ENCODE measurements around the gene RRBP1. TPM values are rescaled to one million over a fixed set of nuclear protein-coding genes. Genes with fewer than 3 reads are reported as not detected.
"Not testable (repeated sequence)": the region's sequence is repeated elsewhere in the genome, so short reads cannot be mapped to it uniquely, and the experiment has no call there.

Gene RRBP1
- polyA plus RNA-seq, 3 donors, result 110 to 122 (median 120) TPM

DNA sequence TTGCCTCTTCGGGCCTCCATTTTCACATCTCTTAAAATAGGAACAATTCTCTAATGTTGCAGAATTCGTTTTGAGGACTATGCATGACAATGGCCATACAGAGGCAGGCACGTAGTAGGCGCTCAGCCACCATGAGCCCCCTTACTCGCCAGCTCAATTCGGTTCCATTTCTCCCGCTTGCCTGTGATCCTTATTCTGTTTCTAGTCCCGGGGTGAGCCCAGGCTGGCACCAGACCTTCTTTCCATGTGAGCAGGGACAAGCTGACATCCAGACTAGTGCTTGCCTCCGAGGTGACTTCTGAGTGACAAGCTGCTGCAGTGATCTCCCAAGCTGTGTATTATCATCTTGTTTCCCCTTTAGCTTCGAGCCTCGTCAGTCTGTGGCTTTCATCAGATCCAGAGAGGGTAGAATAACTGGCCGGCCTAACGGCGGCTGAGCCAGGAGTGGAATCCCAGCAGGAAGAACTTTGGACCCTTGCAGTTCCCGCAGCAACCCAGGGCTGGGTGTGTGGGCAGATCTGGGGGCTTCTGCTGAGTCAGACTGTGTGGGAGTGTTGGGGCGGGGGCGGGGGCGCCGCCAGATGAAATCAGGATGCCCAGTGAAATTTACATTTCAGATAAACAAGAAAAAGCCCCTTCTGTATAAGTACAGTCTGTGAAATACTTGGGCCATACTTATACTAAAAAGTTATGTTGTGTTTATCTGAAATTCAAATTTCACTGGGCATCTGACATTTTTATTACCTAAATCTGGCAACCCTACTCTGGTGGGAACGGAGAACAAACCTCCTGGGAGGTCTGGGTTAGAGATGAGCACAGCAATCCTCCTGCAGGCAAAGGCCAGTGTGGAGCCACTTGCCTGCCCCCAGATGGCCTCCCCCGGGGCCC is 28.6 kb upstream of the RRBP1 start:
- DNase-seq (ENCODE audit: low read depth in 3 of 3, low spot score in 2 of 3), result no peak

DNA sequence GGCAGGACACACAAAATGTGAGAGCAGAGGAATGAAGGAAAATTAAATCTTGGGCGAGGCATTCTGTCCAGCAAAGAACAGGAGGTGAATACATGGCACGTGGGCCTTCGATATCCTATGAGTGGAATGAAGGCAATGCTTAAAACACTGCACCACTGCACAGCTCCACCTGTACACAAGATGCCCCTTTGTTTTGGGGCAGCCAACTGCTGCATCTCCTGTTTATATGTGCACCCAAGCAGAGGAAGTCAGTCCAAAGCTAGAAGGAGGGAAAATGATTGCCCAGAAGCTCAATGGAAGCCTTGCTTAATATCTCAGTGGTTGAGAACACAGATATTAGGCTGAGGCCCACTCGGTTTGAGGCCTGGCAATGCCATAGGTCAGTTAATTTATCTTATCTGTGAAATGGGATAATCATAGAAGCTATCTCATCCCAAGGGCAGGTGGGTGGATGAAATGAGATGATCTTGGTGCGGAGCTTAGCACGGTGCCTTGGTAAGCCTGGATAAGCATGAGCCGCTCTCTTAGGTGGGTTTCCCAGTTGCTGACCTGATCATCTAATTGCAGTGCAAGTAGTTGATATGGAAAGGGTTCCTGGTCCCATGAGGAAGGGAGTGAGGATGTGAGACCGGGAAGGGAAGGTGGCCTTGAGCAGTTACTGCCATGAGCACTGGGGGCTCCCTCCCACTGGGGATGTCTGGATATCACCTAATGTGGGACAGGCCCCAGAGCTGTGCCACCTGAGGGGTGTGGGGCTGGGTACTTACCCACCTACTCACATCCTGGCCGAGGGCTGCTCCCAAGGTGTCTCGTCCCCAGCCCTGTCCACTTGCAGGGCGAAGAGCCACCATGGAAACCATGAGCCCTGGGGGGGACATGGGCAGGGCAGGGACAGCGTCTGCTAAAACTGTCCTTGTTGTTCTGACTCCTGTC is 27.6 kb upstream of the RRBP1 start:
- no peak for DNase-seq (ENCODE audit: low read depth in 3 of 3, low spot score in 2 of 3)

DNA sequence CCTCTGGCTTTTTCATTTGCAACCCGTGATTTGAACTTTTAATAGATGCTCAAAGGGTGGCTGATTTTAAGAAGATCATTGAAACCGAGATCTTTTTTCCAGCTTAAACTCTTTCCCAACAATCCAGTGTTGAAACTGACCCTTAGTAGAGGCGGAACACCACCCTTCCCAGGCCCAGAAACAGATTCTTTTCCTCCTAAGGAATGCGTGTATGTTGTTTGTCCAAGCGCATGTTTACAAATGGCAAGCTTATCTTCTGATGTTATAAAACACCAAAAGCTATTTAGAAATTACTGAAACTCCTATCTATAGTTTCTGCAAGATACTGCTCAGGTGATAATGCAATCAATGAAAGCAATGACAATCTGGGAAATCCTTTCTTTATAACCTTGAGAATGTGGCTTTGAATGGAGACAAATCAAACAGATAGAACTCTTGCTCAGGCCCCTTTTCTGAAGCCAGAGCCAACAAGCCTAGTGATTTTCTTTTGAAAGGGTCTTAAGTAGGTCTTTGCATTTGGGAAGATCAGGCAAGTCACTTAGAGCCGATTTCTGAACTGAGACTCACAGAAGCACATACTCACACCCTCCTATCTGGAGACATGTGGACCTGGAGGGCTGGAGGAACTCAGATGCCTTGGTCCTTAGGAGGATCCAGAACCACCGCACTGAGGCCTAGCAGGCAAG is 26.8 kb upstream of the RRBP1 start:
- no peak for DNase-seq (ENCODE audit: low read depth in 3 of 3, low spot score in 2 of 3)

DNA sequence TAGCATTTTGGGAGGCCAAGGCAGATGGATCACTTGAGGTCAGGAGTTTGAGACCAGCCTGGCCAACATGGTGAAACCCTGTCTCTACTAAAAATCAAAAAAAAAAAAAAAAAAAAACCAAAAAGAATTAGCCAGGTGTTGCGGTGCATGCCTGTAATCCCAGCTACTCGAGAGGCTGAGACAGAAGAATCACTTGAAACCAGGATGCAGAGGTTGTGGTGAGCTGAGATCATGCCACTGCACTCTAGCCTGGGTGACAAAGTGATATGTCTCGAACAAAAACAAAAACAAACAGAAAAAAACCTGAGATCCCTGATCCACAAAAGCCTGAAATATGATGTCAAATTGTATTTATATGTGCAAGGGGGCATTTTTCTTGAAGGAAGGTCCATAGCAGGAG is 25.9 kb upstream of the RRBP1 start:
- not testable (repeated sequence) for DNase-seq (ENCODE audit: low read depth in 3 of 3, low spot score in 2 of 3)

DNA sequence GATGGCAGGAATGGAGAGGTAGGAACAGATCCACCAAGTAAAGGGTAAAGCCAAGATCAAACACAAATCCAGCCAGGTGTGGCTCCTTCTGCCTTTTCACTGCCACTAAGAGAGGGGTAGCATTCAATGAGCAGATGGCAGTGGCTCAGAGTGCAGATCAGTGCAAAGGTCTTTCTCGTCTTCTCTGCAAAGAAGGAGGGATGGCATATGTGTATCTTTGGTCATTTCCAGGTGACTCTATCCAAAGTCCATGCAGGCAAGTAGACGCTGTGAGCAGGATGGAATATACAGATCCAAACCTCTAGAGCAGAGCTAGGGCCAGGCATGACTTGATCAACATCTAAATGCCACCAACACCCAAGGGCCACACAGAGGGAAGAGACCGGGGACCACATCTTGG is 24.6 kb upstream of the RRBP1 start:
- no peak for DNase-seq (ENCODE audit: low read depth in 3 of 3, low spot score in 2 of 3)

DNA sequence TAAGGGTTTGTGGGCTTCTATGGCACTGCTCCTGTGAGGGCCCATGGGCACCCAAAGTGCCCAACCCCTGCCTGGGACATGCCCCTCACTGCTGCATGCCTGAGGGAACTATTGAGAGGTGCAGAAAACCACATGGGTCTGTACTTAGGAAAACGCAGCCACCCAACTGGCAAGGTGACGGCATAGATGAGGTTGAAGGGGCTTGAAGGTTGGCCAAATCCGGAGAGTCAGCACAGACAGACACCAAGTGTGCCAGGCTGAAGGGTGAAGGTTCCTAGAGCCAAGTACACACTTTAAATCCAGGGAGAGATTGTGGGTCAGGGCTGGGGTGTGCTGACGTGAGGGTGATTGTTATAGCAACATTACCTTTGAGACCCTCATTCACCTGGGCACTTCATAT is 23.9 kb upstream of the RRBP1 start:
- no peak for DNase-seq (ENCODE audit: low read depth in 3 of 3, low spot score in 2 of 3)

DNA sequence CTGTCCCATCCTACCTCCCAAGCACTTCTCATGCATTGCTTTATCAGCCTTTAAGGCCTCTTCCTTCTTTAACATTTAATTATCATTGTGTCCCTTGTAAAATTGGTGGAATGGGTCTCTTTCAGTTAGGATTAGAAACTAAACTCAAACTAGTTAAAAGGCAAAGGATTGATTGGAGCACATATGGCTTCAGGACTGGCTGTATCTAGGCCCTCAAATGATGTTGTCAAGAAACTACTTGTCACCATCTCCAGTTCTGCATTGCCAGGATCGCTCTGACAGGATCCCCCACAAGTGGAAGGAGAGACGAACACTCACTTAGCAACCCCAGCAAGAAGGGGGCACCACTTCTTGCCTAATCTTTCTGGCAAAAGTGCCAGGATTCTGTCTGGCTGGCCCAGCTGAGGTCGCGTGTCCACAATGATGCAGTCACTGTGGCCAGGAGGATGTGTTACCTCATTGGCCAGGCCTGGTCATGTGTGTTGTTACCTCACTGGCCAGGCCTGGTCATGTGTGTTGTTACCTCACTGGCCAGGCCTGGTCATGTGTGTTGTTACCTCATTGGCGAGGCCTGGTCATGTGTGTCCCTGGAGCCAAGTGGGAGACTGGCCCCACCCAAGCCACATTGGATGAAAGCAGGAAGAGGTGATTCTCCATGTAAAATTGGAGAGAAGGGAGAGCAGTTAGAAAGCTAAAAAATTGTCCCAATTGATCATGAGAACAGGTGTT is 22.7 kb upstream of the RRBP1 start:
- no peak for DNase-seq (ENCODE audit: low read depth in 3 of 3, low spot score in 2 of 3)

DNA sequence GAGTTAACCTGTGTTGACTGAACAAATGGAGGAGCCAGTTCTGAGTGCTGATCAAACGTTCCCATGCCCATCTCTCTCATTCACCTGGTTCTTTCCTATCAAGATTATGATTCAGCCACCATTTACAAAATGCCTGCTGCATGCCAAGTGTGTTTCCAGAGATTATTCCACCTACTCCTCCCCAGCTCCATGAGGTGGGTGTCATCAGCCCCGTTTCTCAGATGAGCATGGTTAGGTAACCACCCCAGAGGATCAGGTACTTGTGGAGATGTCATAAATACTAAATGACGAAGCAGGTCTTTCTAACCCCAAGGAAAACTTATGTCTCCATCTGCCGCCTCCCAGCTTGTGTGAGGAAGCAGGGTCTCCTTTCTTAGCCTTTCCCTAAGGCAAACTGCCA is 19.8 kb upstream of the RRBP1 start:
- DNase-seq (ENCODE audit: low read depth in 3 of 3, low spot score in 2 of 3), result no peak

DNA sequence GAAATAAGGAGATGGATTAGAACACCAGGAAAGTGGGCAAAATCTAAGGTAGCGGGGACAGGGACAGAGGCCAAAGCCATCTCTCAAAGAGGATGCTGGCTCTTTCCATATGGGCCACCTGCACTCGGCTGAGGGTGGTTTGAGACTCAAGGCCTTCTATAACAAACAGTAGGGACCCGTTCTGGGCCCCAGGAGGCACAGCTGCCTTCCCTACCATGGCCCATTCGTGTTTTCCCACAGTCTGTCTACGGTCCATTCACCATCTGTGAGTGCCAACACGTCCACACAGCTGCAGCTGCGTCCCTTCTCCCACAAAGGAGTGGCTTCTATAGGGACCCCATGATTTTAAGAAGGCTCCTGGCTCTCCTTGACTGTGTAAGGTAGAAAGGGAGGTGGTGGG is 18.6 kb upstream of the RRBP1 start:
- no peak for DNase-seq (ENCODE audit: low read depth in 3 of 3, low spot score in 2 of 3)

DNA sequence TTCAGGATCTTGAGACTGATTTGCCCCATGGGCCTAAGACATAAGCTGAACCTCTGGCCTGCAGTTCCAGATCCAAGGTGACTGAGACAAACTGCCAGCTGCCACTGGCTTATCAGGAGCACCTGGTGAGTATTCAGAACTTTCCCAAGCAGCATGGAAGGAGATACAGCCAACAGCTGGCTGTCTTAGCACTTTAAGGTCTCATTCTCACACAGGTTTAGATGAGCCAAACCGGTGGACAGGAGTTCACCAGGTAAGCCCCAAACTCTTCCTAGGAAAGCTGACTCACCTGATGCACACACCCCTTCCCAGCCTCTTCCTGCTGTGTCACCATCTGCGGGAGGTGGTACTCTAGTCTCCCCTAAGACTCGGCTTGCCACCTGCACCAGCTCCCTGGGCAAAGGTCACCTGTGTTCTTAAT is 17.9 kb upstream of the RRBP1 start, which contains the start of gene BANF2:
BANF2 (plus strand) TSS at position 36 of the 421 bp plus-strand sequence. CDS start 25,060 bp downstream, outside the sequence.
- DNase-seq (ENCODE audit: low read depth in 3 of 3, low spot score in 2 of 3), result no peak

DNA sequence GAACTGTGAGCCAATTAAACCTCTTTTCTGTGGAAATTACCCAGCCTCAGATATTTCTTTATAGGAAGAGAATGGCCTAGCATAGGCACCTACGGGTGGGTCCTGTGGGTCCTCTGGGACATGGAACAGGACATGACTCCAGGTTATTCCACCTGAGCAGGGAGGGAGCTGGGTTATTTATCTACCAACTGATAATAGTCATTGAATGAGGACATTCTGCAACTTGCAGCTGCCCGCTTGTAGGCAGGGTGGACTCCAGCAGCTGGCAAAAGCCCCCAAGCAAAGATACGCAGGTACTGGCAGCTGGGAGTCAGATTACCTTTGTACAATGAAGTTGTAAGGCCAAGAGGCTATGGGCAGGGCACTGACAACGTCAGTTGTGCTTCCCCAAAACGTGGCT is 16.3 kb upstream of the RRBP1 start:
- DNase-seq (ENCODE audit: low read depth in 3 of 3, low spot score in 2 of 3), result no peak

DNA sequence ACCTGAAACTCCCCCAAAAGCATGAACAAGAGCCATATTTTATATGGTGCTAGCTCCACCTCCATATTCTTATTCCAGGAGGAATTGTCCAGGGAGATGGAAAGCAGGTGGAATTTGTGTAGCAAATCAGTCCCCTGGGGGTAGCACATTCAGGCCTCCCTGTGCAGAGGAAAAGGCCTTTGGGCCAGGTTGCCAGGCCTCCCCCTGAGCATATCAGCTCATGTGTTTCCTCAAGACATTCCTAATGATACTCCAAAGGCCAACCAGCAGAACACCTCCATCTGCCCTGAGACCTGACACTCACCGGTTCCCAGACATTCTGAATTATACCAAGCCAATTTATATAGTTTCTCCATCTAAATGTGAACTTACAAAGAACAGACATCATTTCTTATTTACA is 15.1 kb upstream of the RRBP1 start:
- no peak for DNase-seq (ENCODE audit: low read depth in 3 of 3, low spot score in 2 of 3)

DNA sequence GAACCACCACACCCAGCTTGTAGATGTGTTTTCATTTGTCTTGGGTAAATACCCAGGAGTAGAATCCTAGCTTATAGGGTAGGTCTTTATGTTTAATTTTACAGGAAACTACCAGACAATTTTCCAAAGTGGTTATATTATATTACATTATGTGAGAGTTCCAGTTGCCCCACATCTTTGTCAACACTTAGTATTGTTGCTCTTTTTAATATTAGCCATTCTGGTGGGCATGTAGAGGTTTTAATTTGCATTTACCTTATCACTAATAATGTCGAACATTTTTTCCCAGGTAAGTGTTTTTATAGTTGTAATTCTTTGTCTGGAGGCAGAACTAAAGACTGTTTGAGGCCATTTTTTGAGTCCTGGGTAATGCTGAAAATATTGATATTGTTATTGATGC is 14.2 kb upstream of the RRBP1 start:
- DNase-seq (ENCODE audit: low read depth in 3 of 3, low spot score in 2 of 3), result no peak

DNA sequence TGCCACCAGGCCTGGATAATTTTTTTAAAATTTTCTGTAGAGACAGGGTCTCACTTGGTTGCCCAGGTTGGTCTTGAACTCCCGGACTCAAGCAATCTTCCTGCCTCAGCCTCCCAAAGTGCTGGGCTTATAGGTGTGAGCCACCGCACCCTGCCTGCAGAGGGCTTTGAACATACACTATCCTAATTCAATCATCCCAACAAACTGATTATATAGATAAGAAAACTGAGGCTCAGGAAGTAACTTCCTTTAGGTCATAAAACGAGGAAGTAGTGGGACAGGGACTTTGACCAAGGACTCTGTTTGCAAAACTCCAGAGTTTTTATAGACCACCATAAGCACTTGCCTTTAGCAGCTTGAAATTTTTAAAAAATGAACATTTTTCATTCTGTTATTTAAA is 12.7 kb upstream of the RRBP1 start:
- DNase-seq (ENCODE audit: low read depth in 3 of 3, low spot score in 2 of 3), result no peak

DNA sequence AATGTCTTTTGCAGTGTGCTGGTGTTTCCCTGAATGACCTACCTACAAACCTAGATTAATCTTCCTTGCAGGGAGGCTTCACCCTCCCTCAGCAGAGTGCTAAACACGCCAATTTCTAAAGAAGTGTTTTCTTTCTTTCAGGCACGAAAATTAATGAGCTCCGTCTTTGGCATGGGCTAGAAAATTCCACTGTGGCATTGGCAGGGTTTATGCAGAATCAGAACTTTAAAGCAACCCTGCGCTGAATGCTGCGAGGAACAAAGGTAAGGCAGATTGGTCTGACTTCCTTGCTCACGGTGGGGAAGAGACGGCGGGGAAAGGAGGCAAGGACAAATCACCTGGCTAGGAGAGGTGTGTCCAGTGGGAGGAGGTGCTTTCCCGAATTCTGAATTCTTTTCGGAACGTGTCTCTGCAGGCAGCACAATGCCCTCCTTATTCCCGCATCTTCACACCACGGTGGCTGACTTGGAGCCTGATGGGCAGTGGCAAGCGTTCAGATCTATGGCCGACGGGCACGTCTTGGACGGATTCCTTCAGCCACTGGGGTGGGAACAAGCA is 11.5 kb upstream of the RRBP1 start:
- DNase-seq (ENCODE audit: low read depth in 3 of 3, low spot score in 2 of 3), result no peak

DNA sequence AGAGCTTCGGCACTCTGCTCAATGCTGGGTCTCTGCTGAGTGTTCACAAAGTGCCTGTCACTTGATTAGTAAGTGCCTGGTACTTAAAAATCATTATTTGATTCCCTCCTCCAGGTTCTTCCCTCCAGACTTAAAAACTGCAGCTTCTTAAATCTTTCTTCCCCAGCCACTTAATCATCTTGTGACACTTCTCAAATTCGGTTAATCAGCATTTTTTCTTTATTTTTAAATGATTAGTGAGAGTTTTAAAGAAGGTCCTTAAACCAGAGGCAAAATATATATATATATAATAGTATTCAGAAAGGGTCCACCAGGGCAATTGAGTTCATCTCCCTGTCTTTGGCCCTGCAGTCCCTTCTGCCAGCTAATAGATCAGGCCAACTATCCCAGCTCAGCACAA is 9.7 kb upstream of the RRBP1 start:
- DNase-seq (ENCODE audit: low read depth in 3 of 3, low spot score in 2 of 3), result no peak

DNA sequence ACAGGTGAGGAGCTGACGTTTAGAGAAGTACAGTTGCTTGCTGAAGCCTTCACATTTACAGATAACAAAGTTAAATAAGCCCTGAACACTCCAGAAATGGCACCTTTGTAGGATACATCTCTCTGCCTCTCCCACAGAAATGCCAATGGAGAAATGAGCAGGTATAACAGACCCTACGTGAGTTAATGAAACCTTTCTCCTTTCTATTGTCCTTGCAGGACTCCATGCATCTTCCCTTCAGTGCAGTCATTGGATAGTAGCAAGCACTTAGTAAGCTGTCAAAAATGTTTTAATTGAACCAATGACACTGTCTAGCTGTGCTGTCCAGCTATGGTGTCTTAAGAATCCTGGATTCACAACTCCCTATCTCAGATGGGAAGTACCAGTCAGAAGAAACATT is 8.1 kb upstream of the RRBP1 start:
- no peak for DNase-seq (ENCODE audit: low read depth in 3 of 3, low spot score in 2 of 3)

DNA sequence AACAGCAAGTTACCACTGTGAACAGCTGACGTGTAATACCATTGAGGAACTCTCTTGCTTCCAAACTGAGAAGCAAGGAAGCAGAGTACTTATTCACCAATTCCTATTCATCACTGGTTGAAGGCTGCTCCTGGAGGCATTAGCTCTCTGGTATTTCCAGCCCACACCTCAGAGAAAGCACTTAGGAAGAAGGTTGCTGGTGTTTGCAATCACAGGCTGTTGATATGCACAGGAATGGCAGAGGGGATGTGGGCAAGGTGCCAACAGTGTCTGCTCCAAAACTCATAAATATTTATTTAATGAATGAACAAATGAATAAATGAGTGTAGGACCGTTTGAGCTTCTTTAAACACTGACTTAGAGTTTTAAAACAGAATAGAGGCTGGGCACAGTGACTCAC is 6.9 kb upstream of the RRBP1 start:
- no peak for DNase-seq (ENCODE audit: low read depth in 3 of 3, low spot score in 2 of 3)

DNA sequence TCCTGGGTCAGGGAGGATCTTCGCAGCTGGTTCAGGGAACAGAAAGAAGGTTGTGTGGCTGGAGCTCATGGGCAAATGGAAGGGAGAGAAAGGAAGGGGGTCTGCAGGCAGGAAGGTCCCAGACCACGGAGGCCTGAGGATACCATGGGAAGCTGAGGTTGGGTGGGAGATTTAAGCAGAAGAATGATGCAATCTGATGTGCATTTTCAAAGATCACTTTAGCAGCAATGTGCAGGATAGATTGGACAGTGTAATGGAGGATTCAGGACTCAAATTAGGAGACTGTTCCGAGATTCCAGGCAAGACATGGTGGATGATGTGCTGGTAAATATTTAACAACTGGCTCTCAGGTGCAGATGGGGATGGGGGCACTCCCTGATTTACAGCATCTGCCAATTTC is 5.8 kb upstream of the RRBP1 start:
- DNase-seq (ENCODE audit: low read depth in 3 of 3, low spot score in 2 of 3), result no peak

DNA sequence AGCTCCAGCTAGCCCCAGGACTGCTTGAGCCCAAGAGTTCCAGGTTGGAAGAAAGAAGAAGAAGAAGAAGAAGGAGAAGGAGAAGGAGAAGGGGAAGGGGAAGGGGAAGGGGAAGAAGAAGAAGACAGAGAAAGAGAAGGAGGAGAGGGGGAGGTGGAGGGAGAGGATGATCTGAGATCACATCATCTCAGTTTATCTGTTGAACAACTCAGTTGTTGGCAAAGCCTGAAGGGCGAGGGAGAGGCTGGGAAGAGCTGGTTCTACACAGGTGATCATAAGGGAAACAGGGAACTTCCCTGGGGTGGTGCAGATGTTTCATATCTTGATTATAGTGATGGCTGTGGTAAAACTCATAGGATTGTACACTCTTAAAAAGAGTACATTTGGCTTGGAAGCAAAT is 3.1 kb upstream of the RRBP1 start:
- no peak for DNase-seq (ENCODE audit: low read depth in 3 of 3, low spot score in 2 of 3)
